Activated CD8-positive, alpha-beta T cell treated with anti-CD3 and anti-CD28 coated beads for 36 hours (primary cell): Measurements from ENCODE around the gene PORCN. TPM values are rescaled to one million over a fixed set of nuclear protein-coding genes. Genes with fewer than 3 reads are reported as not detected.
A peak's percentile ranks its signal among the peaks of the same experiment; 100 is the strongest.

ENCODE experiments used
- ATAC-seq: fragments of 200-7000 bp; cut with Tn5 transposase; one replicate; pipeline ENCODE4 v1.10.0; 2021; ENCODE audit warnings: mild to moderate bottlenecking, moderate library complexity
- CTCF ChIA-PET: fragments of 350-600 bp; sonication (Branson Sonifier 250); formaldehyde crosslinking; loops from one replicate; lab custom pipeline; 2021; ENCODE audit warnings: antibody characterized with exemption; lab: Charles Lee
- POLR2A ChIA-PET: fragments of 350-600 bp; sonication (Branson Sonifier 250); formaldehyde crosslinking; loops from one replicate; lab custom pipeline; 2021; ENCODE audit warnings: antibody characterized with exemption; lab: Charles Lee
- DNase-seq: peaks from one replicate; pipeline ENCODE4 v3.0.0-alpha.2; 2020
- H3K27ac Mint-ChIP-seq: one replicate; pipeline ENCODE4 v1.8.0; 2021; ENCODE audit warnings: mild to moderate bottlenecking, mixed read lengths
- H3K27me3 Mint-ChIP-seq: one replicate; pipeline ENCODE4 v1.8.0; 2021; ENCODE audit warnings: mixed read lengths
- H3K36me3 Mint-ChIP-seq: one replicate; pipeline ENCODE4 v1.8.0; 2021; ENCODE audit warnings: low read depth, mixed read lengths
- H3K4me1 Mint-ChIP-seq: one replicate; pipeline ENCODE4 v1.8.0; 2021; ENCODE audit warnings: low read depth, mixed read lengths
- H3K4me3 Mint-ChIP-seq: one replicate; pipeline ENCODE4 v1.8.0; 2021; ENCODE audit warnings: mild to moderate bottlenecking, moderate library complexity, mixed read lengths
- H3K9me3 Mint-ChIP-seq: one replicate; pipeline ENCODE4 v1.8.0; 2021; ENCODE audit warnings: mixed read lengths
- intact Hi-C: fragments of 100-400 bp; cut with micrococcal nuclease; formaldehyde crosslinking; loops from one replicate; pipeline ENCODE4 v1.10.0; 2022
- total RNA-seq, 2 experiments: library from RNA; stranded (reverse); gene quantifications; one replicate each; pipeline ENCODE4 v1.2.3, GENCODE V29; 2021
- TF ChIP-seq, protein P1 (sequence below): fragments of 200-600 bp; IDR thresholded peaks from one replicate; pipeline ENCODE4 v1.8.0; 2022; ENCODE audit warnings: antibody characterized with exemption, mild to moderate bottlenecking

PORCN gene
- total RNA-seq, 2 experiments from 2014 or later = 13.9 to 16.9 TPM

DNA sequence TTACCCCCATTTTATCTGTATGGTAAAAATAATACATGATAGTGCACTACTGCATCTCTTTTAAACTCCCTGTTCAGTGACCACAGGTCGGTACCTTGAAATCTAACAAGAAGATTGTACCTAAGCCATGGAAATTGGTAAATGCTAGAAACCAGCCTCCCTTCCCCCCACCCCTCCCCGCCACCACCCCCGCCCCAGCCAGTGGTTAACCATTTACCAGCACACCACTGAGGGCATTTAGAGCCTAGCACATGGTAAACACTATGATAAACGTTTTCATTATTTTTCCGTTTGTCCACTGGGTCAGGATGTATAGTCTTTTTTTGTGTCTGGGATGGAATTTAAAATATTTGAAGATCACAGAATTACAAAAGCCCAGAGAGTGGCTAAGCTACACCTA, 33.5 kb upstream of the PORCN start:
- POLR2A ChIA-PET = interaction anchor here (0.8 to 1.4 kb wide), 2 partner anchors 99 to 340 kb away, joined by 3 to 4 read pairs; partner anchors contain the start of gene RBM3
- intact Hi-C loops = no loop called here
- ATAC-seq (no peak), DNase-seq (peak; percentile 29)
- CTCF ChIA-PET = no interaction called here
- Mint-ChIP-seq H3K4me1 (peaks cover 27% of the 10 kb centered on the region), H3K4me3 (peak overlapping the region; percentile 79), H3K27me3 (no peaks in the 10 kb centered on the region), H3K9me3 (no peaks in the 10 kb centered on the region), H3K27ac (peak overlapping the region; percentile 97), H3K36me3 (peaks cover 28% of the 10 kb centered on the region)
- TF ChIP-seq, protein P1, sequence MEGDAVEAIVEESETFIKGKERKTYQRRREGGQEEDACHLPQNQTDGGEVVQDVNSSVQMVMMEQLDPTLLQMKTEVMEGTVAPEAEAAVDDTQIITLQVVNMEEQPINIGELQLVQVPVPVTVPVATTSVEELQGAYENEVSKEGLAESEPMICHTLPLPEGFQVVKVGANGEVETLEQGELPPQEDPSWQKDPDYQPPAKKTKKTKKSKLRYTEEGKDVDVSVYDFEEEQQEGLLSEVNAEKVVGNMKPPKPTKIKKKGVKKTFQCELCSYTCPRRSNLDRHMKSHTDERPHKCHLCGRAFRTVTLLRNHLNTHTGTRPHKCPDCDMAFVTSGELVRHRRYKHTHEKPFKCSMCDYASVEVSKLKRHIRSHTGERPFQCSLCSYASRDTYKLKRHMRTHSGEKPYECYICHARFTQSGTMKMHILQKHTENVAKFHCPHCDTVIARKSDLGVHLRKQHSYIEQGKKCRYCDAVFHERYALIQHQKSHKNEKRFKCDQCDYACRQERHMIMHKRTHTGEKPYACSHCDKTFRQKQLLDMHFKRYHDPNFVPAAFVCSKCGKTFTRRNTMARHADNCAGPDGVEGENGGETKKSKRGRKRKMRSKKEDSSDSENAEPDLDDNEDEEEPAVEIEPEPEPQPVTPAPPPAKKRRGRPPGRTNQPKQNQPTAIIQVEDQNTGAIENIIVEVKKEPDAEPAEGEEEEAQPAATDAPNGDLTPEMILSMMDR = no peak

DNA sequence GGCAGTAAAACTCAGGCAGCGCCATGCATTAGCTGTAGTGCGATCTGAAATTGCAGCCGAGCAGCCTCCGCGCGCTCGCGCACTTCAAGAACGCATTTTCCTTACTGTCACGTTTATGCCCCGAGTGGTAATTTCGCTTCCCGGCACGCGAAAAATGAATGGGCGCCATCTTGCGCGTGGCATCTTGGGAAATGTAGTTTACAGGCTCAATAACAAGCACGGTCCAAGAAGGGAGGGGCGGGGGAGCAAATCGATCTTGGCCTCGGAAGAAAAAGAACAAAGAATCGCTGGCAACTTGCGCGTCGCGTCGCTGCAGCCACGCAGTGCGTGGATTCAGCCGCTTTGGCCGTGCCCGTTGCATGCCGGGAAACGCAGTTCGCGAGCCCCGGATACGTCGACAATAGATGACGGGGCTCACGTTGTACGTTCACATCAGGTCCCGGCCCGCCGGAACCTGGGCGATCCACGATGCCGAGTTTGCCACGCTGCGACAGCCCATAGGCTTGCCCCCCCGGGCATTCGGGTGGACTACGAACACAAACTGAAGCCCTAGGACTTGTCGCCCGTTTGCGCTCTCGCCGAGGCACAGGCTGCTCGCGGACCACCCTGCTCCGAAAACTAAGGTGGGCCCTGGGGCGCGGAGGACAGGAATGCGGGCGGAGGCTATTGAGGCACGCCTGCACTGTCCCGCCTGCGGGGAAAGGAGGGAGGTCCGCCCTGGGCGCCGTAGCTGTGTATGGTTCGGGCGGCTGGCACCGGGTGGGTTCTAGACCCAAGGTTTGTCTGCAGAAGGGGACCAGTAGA, 32.8 kb upstream of the PORCN start, which contains the start of gene FTSJ1:
FTSJ1 (plus strand) TSS at position 426 of the 804 bp plus-strand sequence. CDS start 1,849 bp downstream, outside the sequence.
- intact Hi-C loops = no loop called here
- Mint-ChIP-seq H3K4me1 (peaks cover 33% of the 10 kb centered on the region), H3K27me3 (no peaks in the 10 kb centered on the region), H3K4me3 (peak within 1 kb of the TSS; percentile 79), H3K27ac (peak within 1 kb of the TSS; percentile 97), H3K9me3 (no peaks in the 10 kb centered on the region), H3K36me3 (peaks cover 32% of the 10 kb centered on the region)
- CTCF ChIA-PET = no interaction called here
- peak; percentile 91 for DNase-seq
- peak; percentile 95 for ATAC-seq
- POLR2A ChIA-PET = interaction anchor here (0.8 to 1.4 kb wide), 4 partner anchors 10 to 339 kb away, joined by 3 to 4 read pairs (median 4); partner anchors contain the start of gene RBM3
- TF ChIP-seq, protein P1 = no peak

DNA sequence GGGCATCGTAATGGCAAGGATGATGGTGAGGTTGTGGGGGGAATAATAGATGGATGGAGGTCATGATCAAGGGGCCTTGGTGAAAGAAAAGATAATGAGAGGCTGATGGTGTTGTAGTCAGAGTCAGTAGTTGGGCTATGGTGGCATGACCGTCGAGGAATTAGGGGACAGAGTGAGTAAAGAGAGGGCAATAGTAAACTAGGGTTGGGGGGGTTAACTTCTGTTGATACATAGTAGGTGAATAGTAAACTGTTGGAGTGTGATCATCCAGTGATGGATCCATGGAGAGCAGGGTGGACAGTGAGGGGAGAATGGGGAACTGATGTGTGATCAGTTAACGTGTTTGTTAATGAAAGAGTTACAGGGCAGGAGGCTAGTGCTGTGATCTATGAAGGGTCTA, 31.9 kb upstream of the PORCN start:
- no peaks in the 10 kb centered on the region for H3K27me3 Mint-ChIP-seq
- TF ChIP-seq, protein P1 = no peak
- H3K4me3 Mint-ChIP-seq = peak overlapping the region; percentile 79
- DNase-seq = no peak
- intact Hi-C loops = no loop called here
- H3K9me3 Mint-ChIP-seq = no peaks in the 10 kb centered on the region
- ChIA-PET CTCF (no interaction called here), POLR2A (interaction anchor here (0.8 to 1.1 kb wide), 2 partner anchors 11 to 107 kb away, joined by 3 to 4 read pairs; no protein-coding TSS in a partner anchor)
- H3K27ac Mint-ChIP-seq = peak overlapping the region; percentile 97
- no peak for ATAC-seq
- H3K36me3 Mint-ChIP-seq = peaks cover 33% of the 10 kb centered on the region
- H3K4me1 Mint-ChIP-seq = peaks cover 33% of the 10 kb centered on the region

DNA sequence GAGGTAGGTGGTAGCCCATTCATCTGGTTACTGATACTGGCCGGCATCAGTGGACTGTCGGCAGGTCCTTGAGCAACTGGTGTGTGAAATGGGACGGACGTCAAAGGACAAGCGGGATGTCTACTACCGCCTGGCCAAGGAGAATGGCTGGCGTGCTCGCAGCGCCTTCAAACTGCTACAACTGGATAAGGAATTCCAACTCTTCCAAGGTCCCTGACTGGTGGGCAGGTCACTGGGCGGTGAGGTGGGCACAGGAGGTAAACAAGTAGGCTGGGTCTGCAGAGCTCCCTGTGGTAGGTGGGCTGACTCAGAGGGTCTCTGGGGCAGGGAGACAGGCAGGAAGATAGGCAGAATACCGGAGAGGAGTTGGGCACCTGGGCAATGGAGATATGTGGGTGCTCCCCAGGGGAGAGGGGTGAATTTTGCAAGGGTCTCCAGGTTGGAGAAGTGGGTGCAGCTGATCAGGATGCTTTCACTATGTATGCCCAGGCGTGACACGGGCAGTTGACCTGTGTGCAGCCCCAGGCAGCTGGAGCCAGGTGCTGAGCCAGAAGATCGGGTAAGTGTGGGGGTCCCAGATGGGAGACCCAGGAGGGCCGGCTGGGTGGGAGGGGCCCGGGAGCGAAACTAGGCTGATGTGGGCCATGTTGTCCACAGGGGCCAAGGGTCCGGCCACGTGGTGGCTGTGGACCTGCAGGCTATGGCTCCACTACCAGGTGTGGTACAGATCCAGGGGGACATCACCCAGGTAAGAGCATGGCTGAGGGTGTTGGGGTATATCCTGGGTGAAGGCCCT, 30.6 kb upstream of the PORCN start:
- H3K4me1 Mint-ChIP-seq = peaks cover 33% of the 10 kb centered on the region
- CTCF ChIA-PET = no interaction called here
- H3K36me3 Mint-ChIP-seq = peaks cover 40% of the 10 kb centered on the region
- no peak for ATAC-seq
- POLR2A ChIA-PET = no interaction called here
- H3K27me3 Mint-ChIP-seq = no peaks in the 10 kb centered on the region
- intact Hi-C loops = no loop called here
- peak overlapping the region; percentile 79 for H3K4me3 Mint-ChIP-seq
- TF ChIP-seq, protein P1 = no peak
- no peaks in the 10 kb centered on the region for H3K9me3 Mint-ChIP-seq
- no peak for DNase-seq
- H3K27ac Mint-ChIP-seq = peak overlapping the region; percentile 97
